OCI-LY7 (cell line): ENCODE results near the gene NHS.

Experiments
- CTCF ChIP-seq: fragments of 200-600 bp; sonication (generic); conservative IDR thresholded peaks from 2 replicates; pipeline ENCODE4 v1.5.1; 2014; ENCODE audit warnings: mild to moderate bottlenecking, antibody characterized with exemption, low read length, moderate library complexity, mixed read lengths
- EZH2phosphoT487 ChIP-seq: fragments of 200-600 bp; sonication (generic); IDR thresholded peaks from 2 replicates; pipeline ENCODE4 v1.6.1; 2018; ENCODE audit warnings: low read depth, borderline replicate concordance, mild to moderate bottlenecking, mixed run types, antibody characterized with exemption, low read length, moderate library complexity, mixed read lengths

- TF ChIP-seq CTCF (no peak), EZH2phosphoT487 (no peak)
These were observed 167.1 kb downstream of the NHS start for GRCh38 chrX:17542123-17542522.
